ENCODE measurements around the gene YAP1. TPM values are rescaled to one million over a fixed set of nuclear protein-coding genes. Genes with fewer than 3 reads are reported as not detected.
A peak's percentile ranks its signal among the peaks of the same experiment; 100 is the strongest.
"Not testable (repeated sequence)": the region's sequence is repeated elsewhere in the genome, so short reads cannot be mapped to it uniquely, and the experiment has no call there.

Gene YAP1
- total RNA-seq, 4 donors from 2014 or later = 97.0 to 177 (median 142) TPM

DNA sequence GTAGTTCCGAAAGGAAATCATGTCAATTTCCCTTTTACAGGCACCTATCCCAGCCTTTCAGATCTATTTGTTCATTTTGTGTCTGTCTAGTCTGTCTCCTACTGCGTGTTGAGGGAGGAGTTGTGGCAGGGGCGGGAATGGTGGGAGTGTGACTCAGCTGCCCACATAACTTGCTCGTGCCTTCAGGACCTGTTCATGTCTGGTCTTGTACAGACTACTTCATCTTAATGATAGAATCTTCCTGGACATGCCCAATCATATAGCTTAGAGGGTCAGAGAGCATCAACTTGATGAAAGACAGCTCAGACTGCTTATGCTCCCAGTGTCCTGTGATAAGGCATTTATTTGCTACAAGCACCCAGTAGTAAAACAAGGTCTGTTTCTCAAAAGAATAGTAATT lies 146.0 kb downstream of the YAP1 start:
- peak overlapping the region; percentile 77 to 83 (median 82) for H3K27ac ChIP-seq
- peaks cover 5 to 39% (median 13%) of the 10 kb centered on the region in 3 donors for H3K4me1 ChIP-seq
- H3K36me3 ChIP-seq = no peaks in the 10 kb centered on the region
- 52 to 69% methylated on average over 4 of the region's 4 CpGs for WGBS, 2 donors
- H3K9me3 ChIP-seq = no peaks in the 10 kb centered on the region
- H3K4me3 ChIP-seq = no peak overlapping the region
- no peak for DNase-seq
- no peaks in the 10 kb centered on the region for H3K27me3 ChIP-seq
- TF ChIP-seq CTCF (IDR thresholded peaks at IDR 0.05) = no peak
- TF ChIP-seq POLR2A (IDR thresholded peaks at IDR 0.05) = no peak
- intact Hi-C loops (cut with DNase I) = no loop called here

DNA sequence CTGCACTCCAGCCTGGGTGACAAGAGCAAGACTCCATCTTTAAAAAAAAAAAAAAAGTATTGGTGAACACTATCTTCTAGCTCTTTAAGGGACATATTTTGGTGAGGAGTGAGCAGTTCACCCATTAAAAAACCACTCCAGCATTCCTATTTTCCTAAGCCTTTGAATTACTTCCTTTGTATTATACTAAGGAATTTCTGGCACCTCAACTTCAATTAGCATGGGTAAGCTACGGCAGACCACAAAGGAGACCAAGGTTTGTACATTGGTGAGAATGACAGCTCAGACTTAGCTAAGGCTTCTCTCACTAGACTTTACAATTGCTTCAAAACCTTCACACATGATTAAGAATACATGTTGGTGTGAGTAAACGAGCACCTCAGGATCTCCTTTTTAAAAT lies 150.0 kb downstream of the YAP1 start:
- Histone ChIP-seq H3K4me3 (no peak overlapping the region), H3K27me3 (no peaks in the 10 kb centered on the region), H3K27ac (no peak overlapping the region), H3K36me3 (no peaks in the 10 kb centered on the region), H3K4me1 (peaks cover 0 to 15% (median 5%) of the 10 kb centered on the region in 3 donors), H3K9me3 (no peaks in the 10 kb centered on the region)
- DNase-seq = no peak
- 52 to 65% methylated on average over 2 of the region's 2 CpGs for WGBS, 2 donors
- intact Hi-C loops (cut with DNase I) = loop anchor here (10.0 kb wide), 1 partner anchor 145 kb away; the partner anchor contains the start of gene YAP1
- no peak for TF ChIP-seq POLR2A (IDR thresholded peaks at IDR 0.05)
- TF ChIP-seq CTCF (IDR thresholded peaks at IDR 0.05) = no peak

- peaks cover 0 to 17% (median 3%) of the 10 kb centered on the region in 3 donors for H3K4me1 ChIP-seq
- no peak overlapping the region for H3K4me3 ChIP-seq
- 75 to 98% methylated on average over 3 of the region's 3 CpGs for WGBS, 2 donors
- no peaks in the 10 kb centered on the region for H3K9me3 ChIP-seq
- no peaks in the 10 kb centered on the region for H3K36me3 ChIP-seq
- no peaks in the 10 kb centered on the region for H3K27me3 ChIP-seq
- DNase-seq = no peak
- TF ChIP-seq CTCF (IDR thresholded peaks at IDR 0.05) (no peak), POLR2A (IDR thresholded peaks at IDR 0.05) (no peak)
- no peak overlapping the region for H3K27ac ChIP-seq
- intact Hi-C loops (cut with DNase I) = loop anchor here (10.0 kb wide), 1 partner anchor 149 kb away; the partner anchor contains the start of gene YAP1
Observed at GRCh38 chr11:102263379-102264003, 153.2 kb downstream of the YAP1 start.

DNA sequence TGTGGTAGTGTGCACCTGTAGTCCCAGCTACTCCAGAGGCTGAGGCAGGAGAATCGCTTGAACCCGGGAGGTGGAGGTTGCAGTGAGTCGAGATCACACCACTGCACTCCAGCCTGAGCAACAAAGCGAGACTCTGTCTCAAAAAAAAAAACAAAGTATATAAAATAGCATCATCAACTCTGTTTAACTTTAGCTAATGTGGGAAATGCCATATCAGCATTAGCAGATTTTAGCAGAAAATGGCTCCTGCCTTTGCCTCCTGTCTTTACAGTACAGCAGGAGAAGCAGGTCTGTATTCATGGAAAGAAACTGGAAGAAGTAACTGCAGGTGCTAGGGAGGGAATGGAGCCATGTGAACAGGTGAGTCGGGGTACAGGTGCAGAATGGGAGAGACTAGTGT lies 154.5 kb downstream of the YAP1 start:
- not testable (repeated sequence) for H3K27me3 ChIP-seq, H3K36me3 ChIP-seq, DNase-seq, H3K9me3 ChIP-seq, H3K27ac ChIP-seq, H3K4me3 ChIP-seq
- intact Hi-C loops (cut with DNase I) = loop anchor here (10.0 kb wide), 1 partner anchor 150 kb away; the partner anchor contains the start of gene YAP1
- peaks cover 7 to 29% (median 7%) of the 10 kb centered on the region in 3 donors for H3K4me1 ChIP-seq
- 89 to 96% methylated on average over 5 of the region's 5 CpGs for WGBS, 2 donors

GRCh38 chr11:102266099-102266498 lies 155.9 kb downstream of the YAP1 start:
- no peak for DNase-seq
- H3K4me3 ChIP-seq = no peak overlapping the region
- WGBS, 2 donors = 67 to 77% methylated on average over 1 of the region's 1 CpG
- no peaks in the 10 kb centered on the region for H3K27me3 ChIP-seq
- no peak overlapping the region for H3K27ac ChIP-seq
- TF ChIP-seq POLR2A (IDR thresholded peaks at IDR 0.05) (no peak), CTCF (IDR thresholded peaks at IDR 0.05) (no peak)
- intact Hi-C loops (cut with DNase I) = loop anchor here (10.0 kb wide), 1 partner anchor 151 kb away; the partner anchor contains the start of gene YAP1
- H3K9me3 ChIP-seq = no peaks in the 10 kb centered on the region
- no peaks in the 10 kb centered on the region for H3K36me3 ChIP-seq
- peaks cover 7 to 43% (median 7%) of the 10 kb centered on the region in 3 donors for H3K4me1 ChIP-seq

Measured in esophagus squamous epithelium (tissue), 5 donors.